OCI-LY7 (cell line): ENCODE data around the gene KATNBL1. TPM values are rescaled to one million over a fixed set of nuclear protein-coding genes. Genes with fewer than 3 reads are reported as not detected.

Experiments used
- BruUV-seq: library from RNA; stranded (reverse); fragments of 400-500 nt; replicated peaks from 2 replicates; lab custom pipeline; 2021; lab: Mats Ljungman, UMichigan
- CTCF ChIA-PET: fragments of 300-600 bp; sonication (Branson Sonifier 250); formaldehyde crosslinking; loops from one replicate; lab custom pipeline; 2022; ENCODE audit warnings: antibody characterized with exemption; ENCODE audit not compliant: unreplicated experiment; lab: Charles Lee
- POLR2A ChIA-PET: fragments of 300-600 bp; sonication (Branson Sonifier 250); formaldehyde crosslinking; loops from one replicate; lab custom pipeline; 2022; ENCODE audit warnings: antibody characterized with exemption; lab: Charles Lee
- DNase-seq: peaks from one replicate; pipeline ENCODE4 v3.0.0-alpha.2; 2015; ENCODE audit warnings: low spot score
- H2AFZ ChIP-seq: fragments of 200-600 bp; sonication (generic), shearing (Covaris generic); 2 replicates; pipeline ENCODE4 v1.6.1; 2014; ENCODE audit warnings: mild to moderate bottlenecking, antibody characterized with exemption, low read length, moderate library complexity
- H3K27ac ChIP-seq: fragments of 200-600 bp; sonication (generic); 2 replicates; pipeline ENCODE4 v1.5.1; 2014; ENCODE audit warnings: mixed run types, low read depth, mild to moderate bottlenecking, moderate library complexity, low read length, inconsistent platforms; ENCODE audit not compliant: poor library complexity, severe bottlenecking
- H3K36me3 ChIP-seq: fragments of 200-600 bp; sonication (generic); 2 replicates; pipeline ENCODE4 v1.6.1; 2014; ENCODE audit warnings: mild to moderate bottlenecking, antibody characterized with exemption, low read length, moderate library complexity, mixed read lengths; ENCODE audit not compliant: insufficient read depth
- H3K4me1 ChIP-seq: fragments of 200-600 bp; sonication (generic); 2 replicates; pipeline ENCODE4 v1.5.1; 2014; ENCODE audit warnings: mild to moderate bottlenecking, low read length; ENCODE audit not compliant: insufficient read depth, poor library complexity, severe bottlenecking
- H3K4me2 ChIP-seq: fragments of 200-600 bp; sonication (generic); 2 replicates; pipeline ENCODE4 v1.6.1; 2014; ENCODE audit warnings: mild to moderate bottlenecking, low read length
- H3K4me3 ChIP-seq: fragments of 200-600 bp; sonication (generic); 2 replicates; pipeline ENCODE4 v1.5.1; 2014; ENCODE audit warnings: mild to moderate bottlenecking, low read depth, low read length; ENCODE audit not compliant: poor library complexity, severe bottlenecking
- H3K79me2 ChIP-seq: fragments of 200-600 bp; sonication (generic); 2 replicates; pipeline ENCODE4 v1.6.1; 2016; ENCODE audit warnings: low read depth, mild to moderate bottlenecking, low read length, moderate library complexity, mixed read lengths; ENCODE audit not compliant: insufficient read depth
- H3K9me2 ChIP-seq: fragments of 200-600 bp; sonication (generic); 2 replicates; pipeline ENCODE4 v1.6.1; 2016; ENCODE audit warnings: mild to moderate bottlenecking, low read length, mixed read lengths; ENCODE audit not compliant: insufficient read depth
- H3K9me3 ChIP-seq: fragments of 200-600 bp; sonication (generic); 2 replicates; pipeline ENCODE4 v1.6.1; 2014; ENCODE audit warnings: mild to moderate bottlenecking, mixed run types, low read length, mixed read lengths
- H4K20me1 ChIP-seq: fragments of 200-600 bp; sonication (generic); 2 replicates; pipeline ENCODE4 v1.6.1; 2014; ENCODE audit warnings: mild to moderate bottlenecking, antibody characterized with exemption, low read length, moderate library complexity, mixed read lengths; ENCODE audit not compliant: insufficient read depth
- CTCF ChIP-seq: fragments of 200-600 bp; sonication (generic); conservative IDR thresholded peaks from 2 replicates; pipeline ENCODE4 v1.5.1; 2014; ENCODE audit warnings: mild to moderate bottlenecking, antibody characterized with exemption, low read length, moderate library complexity, mixed read lengths
- EZH2phosphoT487 ChIP-seq: fragments of 200-600 bp; sonication (generic); IDR thresholded peaks from 2 replicates; pipeline ENCODE4 v1.6.1; 2018; ENCODE audit warnings: low read depth, borderline replicate concordance, mild to moderate bottlenecking, mixed run types, antibody characterized with exemption, low read length, moderate library complexity, mixed read lengths
- intact Hi-C: fragments of 100-400 bp; cut with micrococcal nuclease; formaldehyde crosslinking; loops from one replicate; pipeline ENCODE4 v1.10.0; 2022; ENCODE audit not compliant: unreplicated experiment
- total RNA-seq, 2 experiments: library from RNA; depleted of rRNA in 1 of 2; stranded (reverse); fragments of >200 nt in 1 of 2; shearing (Covaris generic) in 1 of 2; gene quantifications; 2 replicates each; pipeline ENCODE4 v1.2.3, GENCODE V29; 2014 to 2022

The KATNBL1 gene
- total RNA-seq, 2 experiments from 2014 or later, result 44.8 to 64.6 TPM

GRCh38 chr15:34216527-34217270 is 6.8 kb upstream of the KATNBL1 start:
- no peak overlapping the region for H3K27ac ChIP-seq
- no peak overlapping the region for H3K4me3 ChIP-seq
- H3K36me3 ChIP-seq, result no peaks in the 10 kb centered on the region
- ChIA-PET POLR2A (interaction anchor here (0.6 to 1.0 kb wide), 3 partner anchors 15 to 105 kb away, joined by 3 to 7 read pairs (median 5); no protein-coding TSS in a partner anchor), CTCF (no interaction called here)
- H2AFZ ChIP-seq, result no peak overlapping the region
- BruUV-seq, result no TSS peak
- no peaks in the 10 kb centered on the region for H3K9me3 ChIP-seq
- H3K4me2 ChIP-seq, result no peak overlapping the region
- H4K20me1 ChIP-seq, result no peaks in the 10 kb centered on the region
- H3K9me2 ChIP-seq, result no peaks in the 10 kb centered on the region
- H3K4me1 ChIP-seq, result no peaks in the 10 kb centered on the region
- no peak for TF ChIP-seq CTCF
- no peak for TF ChIP-seq EZH2phosphoT487
- DNase-seq, result no peak
- H3K79me2 ChIP-seq, result no peaks in the 10 kb centered on the region
- intact Hi-C loops, result loop anchor here (10.0 kb wide), 1 partner anchor 148 kb away; the partner anchor contains the start of gene LPCAT4

- BruUV-seq, result no TSS peak
- Histone ChIP-seq H2AFZ (no peak overlapping the region), H3K36me3 (no peaks in the 10 kb centered on the region), H3K4me3 (no peak overlapping the region), H3K4me1 (peaks cover 5% of the 10 kb centered on the region), H3K79me2 (peaks cover 4% of the 10 kb centered on the region), H4K20me1 (0 out of 2 replicates have a peak, but pooled peaks cover under 1% of the 10 kb centered on the region), H3K4me2 (no peak overlapping the region), H3K9me2 (no peaks in the 10 kb centered on the region), H3K9me3 (no peaks in the 10 kb centered on the region), H3K27ac (no peak overlapping the region)
- intact Hi-C loops, result loop anchor here (5.0 to 10.0 kb wide), 3 partner anchors 123 to 373 kb away; partner anchors contain the start of genes LPCAT4 and SLC12A6
- POLR2A ChIA-PET, result interaction anchor here (1.0 kb wide), 1 partner anchor 103 kb away, joined by 3 read pairs; no protein-coding TSS in a partner anchor
- CTCF ChIA-PET, result no interaction called here
- DNase-seq, result no peak
- TF ChIP-seq EZH2phosphoT487 (no peak), CTCF (no peak)
Measured at GRCh38 chr15:34214135-34214534, 4.2 kb upstream of the KATNBL1 start.

- no peaks in the 10 kb centered on the region for H3K9me2 ChIP-seq
- H4K20me1 ChIP-seq, result 0 out of 2 replicates have a peak, but pooled peaks cover 4% of the 10 kb centered on the region
- peaks cover 8% of the 10 kb centered on the region for H3K79me2 ChIP-seq
- ChIA-PET CTCF (no interaction called here), POLR2A (no interaction called here)
- DNase-seq, result no peak
- no peak overlapping the region for H2AFZ ChIP-seq
- H3K36me3 ChIP-seq, result no peaks in the 10 kb centered on the region
- H3K9me3 ChIP-seq, result no peaks in the 10 kb centered on the region
- no peak overlapping the region for H3K4me3 ChIP-seq
- intact Hi-C loops, result loop anchor here (5.0 to 10.0 kb wide), 3 partner anchors 124 to 374 kb away; partner anchors contain the start of genes LPCAT4 and SLC12A6
- no peak overlapping the region for H3K4me2 ChIP-seq
- peaks cover 7% of the 10 kb centered on the region for H3K4me1 ChIP-seq
- TF ChIP-seq CTCF (0 out of 2 replicates have a peak, but pooled peaks have one; percentile 19), EZH2phosphoT487 (no peak)
- BruUV-seq, result no TSS peak
- H3K27ac ChIP-seq, result no peak overlapping the region
Measured at GRCh38 chr15:34213690-34214089, 3.8 kb upstream of the KATNBL1 start.
